HG02759 (cell line): ENCODE data around the gene KAZN.
A peak's percentile ranks its signal among the peaks of the same experiment; 100 is the strongest.
"Not testable (repeated sequence)": the region's sequence is repeated elsewhere in the genome, so short reads cannot be mapped to it uniquely, and the experiment has no call there.

Source experiments
- ATAC-seq: cut with Tn5 transposase; IDR thresholded peaks from one replicate; pipeline ENCODE4 v1.9.1; 2021; ENCODE audit warnings: mild to moderate bottlenecking, moderate library complexity; ENCODE audit not compliant: unreplicated experiment

The KAZN gene

GRCh38 chr1:14598498-14599182, at the start of gene KAZN:
Gene KAZN (plus strand): TSS chr1:14598685.
- ATAC-seq: peak; percentile 13

DNA sequence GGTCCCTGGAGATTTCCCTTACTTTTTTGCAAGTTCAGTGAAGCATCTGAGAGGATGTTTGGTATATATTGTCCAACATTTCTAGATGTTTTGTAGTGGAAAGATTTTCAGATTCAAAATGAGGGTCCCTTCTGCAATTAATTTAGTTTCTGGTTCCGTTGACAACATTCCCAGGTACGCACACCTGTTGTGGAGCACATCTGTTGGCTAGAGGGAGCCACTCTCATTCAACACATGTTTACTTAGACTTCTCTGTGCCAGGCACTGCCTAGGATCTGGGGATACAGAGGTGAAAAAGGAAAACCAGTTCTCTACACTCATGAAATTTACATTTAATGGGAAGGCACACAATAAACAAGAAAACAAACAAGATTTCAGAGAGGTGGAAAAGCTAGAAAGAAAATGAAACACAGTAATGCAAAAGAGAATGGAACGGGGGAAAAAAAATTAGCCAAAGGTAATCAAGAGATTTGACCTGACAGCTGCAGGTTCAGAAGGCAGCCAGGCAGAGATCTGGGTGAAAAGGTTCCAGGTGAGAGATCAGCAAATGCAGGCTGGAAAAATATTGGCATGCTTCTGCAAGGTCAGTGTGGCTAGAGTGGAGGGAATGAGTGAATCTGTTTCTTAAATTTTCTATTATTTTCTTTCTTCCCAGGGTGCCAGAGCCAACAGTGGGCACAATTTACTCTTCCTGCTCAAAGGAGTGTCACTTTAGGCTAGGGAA, 48.4 kb upstream of the KAZN start:
- no peak for ATAC-seq

DNA sequence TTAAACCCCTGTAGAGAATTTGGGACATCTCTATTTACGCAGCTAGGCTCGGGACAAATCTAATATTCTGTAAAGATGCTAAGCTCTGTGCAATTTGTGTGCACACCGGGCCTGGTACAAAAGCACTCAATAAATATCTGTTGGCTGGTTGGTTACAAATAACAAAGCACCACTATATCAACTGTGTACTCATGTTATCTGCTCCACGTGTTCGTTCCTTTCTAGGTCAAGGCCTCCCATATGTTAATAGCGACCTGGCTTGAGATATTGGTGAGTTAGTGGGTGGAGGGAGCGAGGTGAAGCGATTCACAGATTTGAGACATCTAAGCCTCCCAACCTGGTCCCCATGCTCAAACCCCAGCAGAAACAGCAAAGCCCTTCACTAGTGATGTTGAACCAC, 47.1 kb upstream of the KAZN start:
- ATAC-seq: no peak

- ATAC-seq: no peak
Measured at GRCh38 chr1:14552246-14552965, 46.1 kb upstream of the KAZN start.

- no peak for ATAC-seq
Measured at GRCh38 chr1:14553711-14554110, 44.8 kb upstream of the KAZN start.

DNA sequence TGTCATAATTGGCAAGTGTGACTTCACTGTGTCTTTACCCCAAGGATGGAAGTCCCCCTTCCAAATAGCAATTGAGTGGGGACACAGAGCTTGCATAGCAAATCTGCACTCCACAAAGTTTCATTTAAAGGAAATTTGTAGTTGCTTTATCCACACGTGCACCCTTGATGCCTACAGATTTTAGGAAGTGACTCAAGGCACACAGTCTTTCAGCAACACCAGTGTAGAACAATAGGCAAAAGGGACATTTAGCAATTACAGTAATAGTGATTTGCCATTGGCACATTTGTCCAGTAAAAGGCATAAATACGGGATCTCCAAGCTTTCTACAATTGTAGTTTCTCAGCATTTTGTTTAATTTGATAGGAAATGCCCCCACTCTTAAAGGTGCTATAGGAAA, 43.4 kb upstream of the KAZN start:
- no peak for ATAC-seq

DNA sequence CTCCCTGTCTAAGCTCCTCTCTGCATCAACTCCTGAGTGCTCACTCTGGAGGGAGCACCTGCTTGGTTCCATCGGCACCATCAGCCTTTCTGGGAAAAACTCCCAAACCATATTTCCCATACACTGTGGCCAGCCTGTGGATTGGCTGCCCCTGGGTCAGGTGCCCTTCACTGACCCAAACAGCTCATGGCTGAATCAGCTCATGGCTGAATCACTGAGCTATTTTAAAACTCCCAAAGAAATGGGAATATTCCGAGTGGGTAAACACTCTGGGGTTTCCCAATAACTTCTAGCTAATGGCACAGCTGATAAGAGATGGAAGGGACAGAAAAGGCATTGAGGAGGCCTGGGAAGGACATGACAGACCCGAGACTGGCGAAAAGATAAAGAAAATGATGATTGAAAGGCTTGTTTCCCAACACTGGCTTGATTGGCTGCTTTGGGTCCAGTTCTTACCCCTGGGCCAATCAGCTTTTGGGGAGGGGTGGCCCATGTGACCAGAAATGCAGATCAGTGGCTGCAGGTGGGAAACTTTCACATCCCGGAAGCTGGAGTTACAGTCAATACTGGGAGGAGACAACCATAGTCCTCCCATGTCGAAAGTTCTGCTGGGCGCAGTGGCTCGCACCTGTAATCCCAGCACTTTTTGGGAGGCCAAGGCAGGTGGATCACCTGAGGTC, 37.3 kb upstream of the KAZN start:
- ATAC-seq: no peak

DNA sequence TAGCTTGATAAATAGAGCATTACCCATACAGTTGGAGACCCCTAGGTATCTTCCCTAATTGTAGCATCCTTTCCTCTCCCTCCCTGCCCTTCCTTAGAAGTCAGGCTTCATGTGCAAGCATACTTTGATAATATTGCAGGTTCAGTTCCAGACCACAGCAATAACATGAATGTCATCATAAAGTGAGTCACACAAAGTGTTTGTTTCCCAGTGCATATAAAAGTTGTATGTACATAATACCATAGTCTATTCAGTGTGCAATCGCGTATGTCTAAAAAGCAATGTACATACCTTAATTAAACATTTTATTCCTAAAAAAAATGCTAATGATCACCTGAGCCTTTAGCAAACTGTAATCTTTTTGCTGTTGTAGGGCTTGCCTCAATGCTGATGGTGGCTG, 33.4 kb upstream of the KAZN start:
- ATAC-seq: no peak

DNA sequence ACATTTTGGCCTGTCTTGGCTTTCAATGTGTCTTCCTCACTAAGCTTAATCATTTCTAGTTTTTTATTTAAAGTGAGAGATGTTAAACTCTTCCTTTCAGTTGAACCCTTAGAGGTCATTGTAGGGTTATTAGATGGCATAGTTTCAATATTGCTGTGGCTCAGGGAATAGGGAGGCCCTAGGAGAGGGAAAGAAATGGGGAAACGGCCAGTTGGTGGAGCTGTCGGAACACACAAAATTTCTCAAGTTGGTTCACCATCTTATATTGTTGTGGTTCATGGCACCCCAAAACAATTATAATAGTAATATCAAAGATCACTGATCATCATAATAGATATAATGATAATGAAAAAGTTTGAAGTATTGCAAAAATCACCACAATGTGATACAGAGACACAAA, 31.4 kb upstream of the KAZN start:
- ATAC-seq: no peak

DNA sequence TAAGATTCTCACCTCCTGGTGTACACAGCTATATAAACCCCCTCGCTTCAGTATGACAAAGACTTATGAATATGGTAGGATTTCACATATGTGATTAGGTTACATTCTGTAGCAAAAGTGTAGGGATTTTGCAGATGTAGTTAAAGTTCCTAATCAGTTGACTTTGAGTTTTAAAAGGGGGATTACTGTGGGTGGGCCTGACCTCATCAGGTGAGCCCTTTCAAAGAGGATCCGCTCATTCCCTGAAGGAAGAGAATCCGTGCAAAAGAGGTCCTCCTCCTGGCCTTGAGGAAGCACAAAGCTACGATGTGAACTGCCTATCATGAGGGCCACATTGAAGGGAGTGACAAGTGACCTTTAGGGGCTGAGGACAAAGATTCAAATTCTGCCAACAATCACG, 30.6 kb upstream of the KAZN start:
- ATAC-seq: no peak

- ATAC-seq: no peak
Measured at GRCh38 chr1:14568716-14569355, 29.6 kb upstream of the KAZN start.

DNA sequence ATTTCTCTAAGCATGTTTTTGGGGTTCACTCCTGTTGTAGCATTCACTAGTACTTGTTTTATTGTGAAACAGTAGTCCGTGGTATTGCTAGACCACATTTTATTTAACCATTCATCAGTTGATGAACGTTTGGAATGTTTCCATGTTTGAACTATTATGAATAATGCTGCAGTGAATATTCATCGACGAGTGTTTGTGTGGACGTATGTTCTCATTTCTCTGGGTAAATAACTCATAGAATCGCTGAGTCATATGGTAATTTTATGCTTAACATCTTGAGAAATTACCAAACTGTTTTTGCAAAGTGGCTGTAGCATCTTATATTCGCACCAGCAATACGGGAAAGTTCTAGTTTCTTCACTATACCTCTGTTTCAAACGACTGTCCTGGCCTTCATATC, 28.0 kb upstream of the KAZN start:
- ATAC-seq: no peak

DNA sequence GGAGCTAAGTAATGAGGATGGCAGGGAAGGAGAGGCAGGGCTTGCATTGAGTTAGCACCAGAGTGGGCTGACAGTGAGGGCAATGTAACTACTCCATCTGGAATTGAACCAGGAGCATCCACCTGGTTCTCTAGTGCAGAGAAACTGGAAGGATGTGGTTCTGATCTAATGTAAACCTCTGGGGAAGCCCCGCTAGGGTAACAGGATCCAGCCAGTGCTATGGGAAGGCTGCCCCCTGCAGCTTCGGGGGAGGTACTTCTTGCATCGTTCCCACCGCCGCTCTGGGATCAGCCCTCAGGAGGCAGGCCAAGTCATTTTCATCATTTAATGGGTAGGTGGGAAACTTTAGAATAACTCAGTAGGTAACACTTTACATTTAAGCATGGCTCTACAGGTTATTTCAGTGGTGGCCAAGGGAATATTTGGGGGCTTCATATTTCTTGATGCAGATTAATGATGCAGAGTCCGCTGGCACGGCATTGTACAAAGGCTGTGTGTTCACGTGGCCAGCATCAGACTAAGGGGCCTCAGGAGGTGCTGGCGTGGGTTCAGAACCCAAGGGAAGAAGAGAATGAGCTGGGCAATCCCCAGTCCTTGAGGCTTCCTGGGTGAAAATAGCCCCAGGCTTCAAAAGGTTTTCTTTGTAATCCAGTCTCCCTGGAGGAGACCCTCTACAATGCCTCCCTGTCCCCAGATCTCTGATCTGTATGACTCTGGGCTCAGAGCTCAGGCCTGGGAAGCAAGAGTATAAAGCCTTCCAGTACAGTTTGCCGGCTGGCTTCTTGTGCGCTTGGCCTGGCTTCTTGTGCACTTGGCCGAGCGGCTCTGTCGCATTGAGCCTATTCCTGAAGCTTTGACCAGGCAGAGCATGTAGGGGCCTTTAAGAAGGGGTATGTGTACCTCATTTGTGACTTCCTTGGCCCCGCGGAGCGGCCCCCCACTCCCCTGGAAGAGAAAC, 26.4 kb upstream of the KAZN start:
- ATAC-seq: no peak

- ATAC-seq: no peak
Measured at GRCh38 chr1:14572861-14573260, 25.6 kb upstream of the KAZN start.

- no peak for ATAC-seq
Measured at GRCh38 chr1:14576155-14576554, 22.3 kb upstream of the KAZN start.

GRCh38 chr1:14577261-14577660, 21.2 kb upstream of the KAZN start:
- ATAC-seq: no peak

- no peak for ATAC-seq
Measured at GRCh38 chr1:14578156-14578555, 20.3 kb upstream of the KAZN start.

DNA sequence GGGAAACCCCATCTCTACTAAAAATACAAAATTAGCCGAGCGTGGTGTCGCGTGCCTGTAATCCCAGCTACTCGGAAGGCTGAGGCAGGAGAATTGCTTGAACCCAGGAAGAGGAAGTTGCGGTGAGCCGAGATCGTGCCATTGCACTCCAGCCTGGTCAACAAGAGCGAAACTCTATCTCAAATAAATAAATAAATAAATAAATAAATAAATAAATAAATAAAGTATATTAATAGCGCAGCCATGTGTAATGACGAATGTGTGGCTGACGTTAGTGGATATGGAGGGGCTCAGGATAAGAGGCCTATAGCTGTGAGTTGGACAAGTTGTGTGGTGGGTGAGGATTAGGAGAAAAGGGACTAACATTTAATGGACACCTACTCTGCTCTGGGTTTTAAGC, 18.2 kb upstream of the KAZN start:
- not testable (repeated sequence) for ATAC-seq

GRCh38 chr1:14580986-14581385, 17.5 kb upstream of the KAZN start:
- no peak for ATAC-seq

DNA sequence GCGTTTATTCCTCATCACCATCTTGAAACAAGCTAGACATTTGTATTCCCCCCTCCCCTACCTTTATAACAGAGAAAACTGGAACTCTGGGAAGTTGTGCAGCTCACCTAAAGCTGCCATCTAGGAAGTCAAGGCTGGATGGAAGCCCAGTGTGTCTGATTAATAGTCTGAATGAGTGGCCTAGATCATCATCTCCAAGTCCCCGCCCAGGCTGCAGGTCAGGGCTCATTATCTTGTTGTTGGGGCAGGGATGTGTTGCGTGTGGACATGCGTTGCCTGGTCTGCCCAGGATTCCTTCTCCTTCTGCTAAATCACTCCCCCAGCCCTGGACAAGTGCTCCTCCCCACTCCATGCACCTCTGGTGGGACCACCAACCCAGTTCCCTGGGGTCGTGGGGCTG, 14.7 kb upstream of the KAZN start:
- no peak for ATAC-seq
